HCT116 (cell line): ENCODE measurements around the gene TM4SF20.

Experiments
- CEBPB ChIP-seq: IDR thresholded peaks from 2 replicates; pipeline ENCODE4 v1.6.1; 2012; ENCODE audit warnings: low read depth
- CTCF ChIP-seq, 3 experiments: fragments of 200-600 bp in 1 of 3; sonication (generic) in 1 of 3; IDR thresholded peaks in 2 of 3; conservative IDR thresholded peaks in 1 of 3; 2 replicates each; pipeline ENCODE4 v1.5.1; 2012 to 2017; ENCODE audit warnings: low read depth in 2 of 3, low read length in 2 of 3, antibody characterized with exemption in 1 of 3, borderline replicate concordance in 1 of 3, control low read depth in 1 of 3, mild to moderate bottlenecking in 1 of 3, mixed read lengths in 1 of 3, mixed run types in 1 of 3, moderate library complexity in 1 of 3; ENCODE audit not compliant: insufficient read depth in 1 of 3
- EZH2 ChIP-seq: fragments of 200-600 bp; sonication (generic); IDR thresholded peaks from 2 replicates; pipeline ENCODE4 v1.6.1; 2017; ENCODE audit warnings: antibody characterized with exemption, mixed run types
- REST ChIP-seq: IDR thresholded peaks from 2 replicates; pipeline ENCODE4 v1.6.1; 2012; ENCODE audit warnings: low read depth
- SRF ChIP-seq: IDR thresholded peaks from 2 replicates; pipeline ENCODE4 v1.6.1; 2012; ENCODE audit warnings: low read depth
- TCF7L2 ChIP-seq: IDR thresholded peaks from 2 replicates; pipeline ENCODE4 v1.7.0; 2011; ENCODE audit warnings: borderline replicate concordance, inconsistent platforms; ENCODE audit not compliant: insufficient read depth, insufficient read length; ENCODE audit errors: extremely low read depth

GRCh38 chr2:227398684-227399670 is 19.9 kb upstream of the TM4SF20 start:
- TF ChIP-seq TCF7L2 = no peak
- no peak for TF ChIP-seq EZH2
- TF ChIP-seq CTCF (IDR thresholded peaks at IDR 0.05 in 2 of 3, conservative IDR thresholded peaks at IDR 0.05 in 1 of 3; ENCODE audit: borderline replicate concordance in 1 of 3, insufficient read depth in 1 of 3, low read depth in 2 of 3, low read length in 2 of 3) = no peak
- TF ChIP-seq CEBPB = no peak
- TF ChIP-seq SRF = no peak
- TF ChIP-seq REST = no peak
